DMS153 treated with DMSO at 0.1 percent for 48 hours (cell line): ENCODE results near the gene FBN1.

Source experiments
- DNase-seq: peaks from one replicate; lab custom pipeline; 2025; ENCODE audit not compliant: unreplicated experiment; lab: John Stamatoyannopoulos, UW

FBN1 gene

GRCh38 chr15:48645558-48646330 is at the start of gene FBN1:
FBN1 (minus strand) TSS chr15:48645709; CDS start chr15:48644769, 940 bp downstream.
- DNase-seq = no peak

- DNase-seq = no peak
These were observed 48.0 kb upstream of the FBN1 start for GRCh38 chr15:48693484-48693883.

DNA sequence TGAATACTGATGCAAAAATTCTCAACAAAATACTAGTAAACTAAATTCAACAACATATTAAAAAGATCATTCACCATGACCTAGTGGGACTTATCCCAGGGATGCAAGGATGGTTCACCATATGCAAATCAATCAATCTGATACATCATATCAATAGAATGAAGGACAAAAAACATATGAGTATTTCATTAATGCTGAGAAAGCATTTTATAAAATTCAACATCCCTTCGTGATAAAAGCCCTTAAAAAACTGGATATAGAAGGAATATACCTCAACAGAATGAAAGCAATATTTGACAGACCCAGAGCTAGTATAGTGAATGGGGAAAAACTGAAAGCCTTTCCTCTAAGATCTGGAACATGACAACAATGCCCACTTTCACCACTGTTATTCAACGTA is 43.0 kb upstream of the FBN1 start:
- no peak for DNase-seq

- no peak for DNase-seq
These were observed 38.7 kb upstream of the FBN1 start for GRCh38 chr15:48683991-48684765.

- DNase-seq = no peak
These were observed 37.6 kb upstream of the FBN1 start for GRCh38 chr15:48682942-48683651.

DNA sequence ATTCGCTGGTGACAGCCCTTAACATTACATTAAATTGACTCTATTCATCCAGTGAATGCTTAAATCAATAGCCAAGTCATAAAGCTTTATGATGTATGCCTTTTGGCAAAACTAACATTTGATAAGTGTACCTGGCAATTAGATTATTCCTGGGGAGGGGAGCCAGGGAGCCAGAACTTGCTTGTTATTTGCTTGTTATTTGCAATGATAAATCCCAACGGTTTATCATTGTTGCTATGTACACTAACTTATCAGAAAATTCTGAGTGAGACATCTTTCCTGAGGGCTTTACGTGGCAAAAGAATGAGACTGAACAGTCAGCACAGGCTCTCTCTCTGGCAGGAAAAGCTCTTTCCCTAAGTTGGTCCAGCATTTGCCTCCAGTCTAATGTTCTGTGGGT is 35.8 kb upstream of the FBN1 start:
- peak; percentile 3 for DNase-seq

DNA sequence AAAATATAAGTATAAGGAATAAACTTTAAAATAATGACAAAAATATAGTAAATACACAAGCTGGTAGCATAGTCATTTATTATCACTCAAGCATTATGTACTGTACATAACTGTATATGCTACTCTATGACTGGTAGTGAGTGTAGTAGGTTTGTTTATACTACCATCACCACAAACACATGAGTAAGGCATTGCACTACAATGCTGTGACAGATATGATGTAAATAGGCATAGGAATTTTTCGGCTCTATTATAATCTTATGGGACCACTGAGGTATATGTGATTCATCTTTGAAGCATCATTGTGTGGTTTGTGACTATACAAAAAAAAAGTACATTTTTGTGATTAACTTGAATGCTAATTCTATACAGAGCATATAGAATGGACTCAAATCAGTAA is 35.3 kb upstream of the FBN1 start:
- no peak for DNase-seq

DNA sequence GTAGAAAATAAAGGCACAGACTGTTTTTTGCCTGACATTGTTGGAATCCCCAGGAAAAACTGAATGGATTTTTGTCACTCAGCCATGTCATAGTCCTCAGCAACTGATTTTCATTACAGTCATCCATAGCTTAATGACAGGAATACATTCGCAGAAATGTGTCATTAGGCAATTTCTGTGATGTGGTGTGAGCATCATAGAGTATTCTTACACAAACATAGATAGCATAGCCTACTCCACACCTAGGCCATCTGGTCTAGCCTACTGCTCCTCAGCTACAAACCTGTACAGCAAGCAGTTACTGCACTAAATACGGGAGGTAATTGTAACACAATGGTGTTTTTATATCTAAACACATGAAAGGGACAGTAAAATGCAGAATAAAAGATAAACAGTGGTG is 34.4 kb upstream of the FBN1 start:
- DNase-seq = no peak

DNA sequence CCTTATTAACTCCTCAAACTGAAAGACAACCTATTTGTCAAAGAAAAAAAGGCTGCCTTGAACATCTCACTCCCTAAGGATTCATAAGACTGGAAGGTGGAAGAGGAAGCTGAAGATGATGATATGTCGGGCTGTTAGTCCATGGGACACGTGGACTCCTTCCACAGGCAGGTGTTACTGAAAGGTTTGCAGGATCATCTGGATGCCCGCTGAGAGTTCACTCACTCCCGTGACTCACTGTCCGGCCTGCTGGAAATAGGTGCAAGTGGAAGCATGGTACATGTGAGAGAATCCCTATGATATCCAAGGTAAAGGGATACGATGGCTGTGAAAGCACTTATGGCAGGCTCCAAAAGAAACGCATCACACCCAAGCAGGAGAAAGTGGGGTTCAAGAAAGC is 33.3 kb upstream of the FBN1 start:
- no peak for DNase-seq

DNA sequence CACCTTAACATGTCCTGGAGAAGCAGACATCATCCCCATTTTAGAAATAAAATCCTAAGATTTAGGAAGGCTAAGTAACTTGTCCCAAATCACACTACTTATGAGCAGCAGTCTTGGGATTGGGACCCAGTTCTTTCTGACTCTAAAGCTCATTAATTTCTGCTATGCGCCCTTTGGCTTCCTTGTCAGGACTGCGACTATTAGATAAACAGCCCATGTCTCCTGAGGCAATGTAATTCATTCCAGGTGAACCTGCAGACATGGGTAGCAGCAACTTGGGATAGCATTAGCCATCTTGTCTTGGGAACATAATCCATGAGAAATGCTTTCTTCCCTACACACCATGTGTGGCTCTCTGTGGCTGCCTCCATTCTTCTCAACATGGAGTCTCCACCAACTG is 32.3 kb upstream of the FBN1 start:
- DNase-seq = no peak

GRCh38 chr15:48675436-48675835 is 29.9 kb upstream of the FBN1 start:
- DNase-seq = no peak

DNA sequence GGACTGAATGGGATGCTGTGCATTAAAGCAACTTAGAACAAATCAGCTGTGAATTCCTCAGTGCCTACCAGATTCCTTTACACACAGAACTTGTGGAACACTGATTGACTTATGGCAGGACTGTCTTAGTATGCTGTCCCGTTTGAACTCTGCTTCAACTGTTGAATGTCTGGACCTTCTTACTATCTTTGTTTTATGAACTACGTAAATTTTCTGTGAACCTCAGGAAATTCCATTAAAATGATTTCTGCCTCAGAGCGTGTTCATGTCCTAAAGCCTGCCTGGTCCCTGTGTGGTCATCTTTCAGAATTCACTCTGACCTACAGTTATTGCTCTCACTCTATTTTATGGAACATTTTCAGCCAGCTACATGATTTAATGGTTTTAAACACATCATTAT is 29.4 kb upstream of the FBN1 start:
- DNase-seq = no peak

DNA sequence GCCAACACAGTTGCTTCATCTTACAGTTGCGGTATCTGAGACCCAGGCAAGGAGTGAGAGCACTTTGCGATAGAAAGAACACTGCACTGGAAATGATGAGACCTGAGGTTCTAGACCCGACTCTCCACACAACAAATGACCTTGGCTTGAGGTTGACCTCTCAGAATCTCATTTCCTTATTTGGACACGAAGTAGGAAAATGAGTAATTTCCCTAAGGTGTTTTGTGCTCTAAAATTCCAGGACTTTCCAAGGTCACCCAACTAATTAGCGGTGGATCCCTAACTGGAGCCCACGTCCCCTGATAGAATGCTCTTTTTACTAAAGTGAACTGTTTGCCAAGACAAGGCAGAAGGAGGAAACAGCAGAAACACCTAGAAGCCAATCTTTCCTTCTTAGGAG is 26.7 kb upstream of the FBN1 start:
- no peak for DNase-seq

DNA sequence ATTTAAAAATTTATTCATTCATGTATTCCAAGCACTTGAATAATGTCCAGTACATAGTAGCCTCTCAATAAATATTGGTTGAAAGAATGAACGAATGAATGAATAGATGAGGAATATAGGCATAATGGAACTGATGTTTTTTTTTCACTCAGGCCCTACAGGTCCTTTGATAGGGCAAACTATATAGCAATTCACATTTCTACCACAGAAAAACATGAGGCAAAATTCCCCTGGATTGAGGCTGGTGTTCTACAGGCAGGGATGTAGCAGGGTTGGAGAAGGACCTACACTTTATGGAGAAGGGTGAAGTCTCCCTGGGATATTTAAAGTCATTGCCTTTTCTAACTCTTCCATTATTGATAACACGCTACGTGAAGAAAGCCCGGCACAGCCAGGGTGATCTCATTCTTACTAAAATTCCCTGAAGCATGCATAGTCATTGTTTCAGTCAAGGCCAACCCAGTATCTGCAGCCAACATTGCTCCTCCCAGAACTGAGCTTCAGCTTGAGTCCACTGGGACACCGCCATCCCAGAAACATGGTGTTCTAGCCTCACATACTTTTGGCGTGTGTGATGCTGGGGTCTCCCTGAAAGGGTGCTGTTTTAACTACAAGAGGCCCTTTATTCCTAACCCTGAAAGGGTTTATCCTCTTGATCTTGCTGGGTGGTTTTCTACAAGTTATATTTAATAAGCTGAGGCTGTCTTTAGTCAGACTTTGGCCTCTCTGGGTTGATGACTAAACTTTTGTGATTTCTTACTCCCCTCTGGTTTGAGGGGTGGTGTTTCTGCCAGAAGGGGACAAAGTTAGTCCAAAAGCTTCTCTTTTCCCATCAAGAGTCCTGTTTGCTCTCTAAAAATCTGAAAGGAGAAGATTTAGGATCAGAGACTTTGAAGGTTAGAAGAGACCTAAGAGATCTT is 25.9 kb upstream of the FBN1 start:
- DNase-seq = no peak

DNA sequence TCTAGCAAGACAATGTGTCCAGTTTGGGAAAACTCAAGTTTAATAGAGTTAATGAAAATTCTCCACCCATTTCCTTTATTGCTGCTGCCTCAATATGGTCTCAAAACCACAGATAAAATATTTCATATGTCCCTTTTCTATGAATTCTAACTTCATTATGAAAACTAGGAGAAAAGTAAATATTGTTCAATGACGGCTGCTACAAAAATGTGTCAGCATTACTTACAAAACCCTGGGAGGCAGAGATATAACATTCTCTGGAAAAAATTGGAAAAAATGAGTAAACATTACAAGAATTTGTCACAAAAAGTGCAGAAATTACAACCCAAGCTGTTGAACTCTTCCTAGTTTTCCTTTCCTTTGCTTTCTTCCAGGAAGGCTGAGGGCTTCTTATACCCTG is 22.2 kb upstream of the FBN1 start:
- no peak for DNase-seq

GRCh38 chr15:48664436-48664835 is 18.9 kb upstream of the FBN1 start:
- DNase-seq = no peak

GRCh38 chr15:48657950-48658591 is 12.6 kb upstream of the FBN1 start:
- DNase-seq = no peak

DNA sequence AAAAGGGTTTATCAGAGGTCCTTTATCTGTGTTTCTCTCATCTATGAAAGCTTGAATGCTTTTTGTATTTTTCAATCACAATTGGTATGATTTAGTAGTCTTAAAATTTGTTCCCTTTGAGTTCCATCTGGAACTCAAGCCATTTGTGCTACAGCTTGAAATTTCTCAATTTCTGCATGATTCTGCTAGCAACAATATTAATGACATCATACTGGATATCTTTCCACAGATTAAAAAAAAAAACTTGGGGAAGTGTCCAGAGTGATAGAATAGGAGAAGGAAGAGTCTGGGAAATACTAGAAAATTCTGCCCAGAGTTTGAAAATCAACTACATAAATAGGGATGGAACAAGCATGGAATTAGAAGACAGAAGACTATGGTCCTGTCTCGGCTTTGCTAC is 9.3 kb upstream of the FBN1 start:
- no peak for DNase-seq

GRCh38 chr15:48653913-48654670 is 8.6 kb upstream of the FBN1 start:
- no peak for DNase-seq

DNA sequence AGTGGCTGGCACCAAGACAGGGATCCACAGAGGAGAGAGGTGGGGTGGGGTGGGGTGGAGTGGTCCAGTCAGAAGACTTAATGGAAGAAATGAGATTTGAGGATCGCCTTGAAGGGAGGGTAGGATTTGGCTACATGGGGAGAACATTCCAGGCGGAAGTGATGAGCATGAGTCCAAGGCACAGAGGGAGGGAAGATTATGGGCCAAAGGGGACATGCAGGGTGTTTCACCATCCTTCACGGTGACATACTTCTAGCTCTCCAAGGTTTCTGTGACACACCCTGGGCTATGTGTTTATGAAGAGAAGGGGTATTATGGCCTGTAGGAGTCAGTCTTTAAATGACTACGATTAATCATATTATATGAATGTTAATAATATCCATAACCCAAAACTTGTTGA is 7.7 kb upstream of the FBN1 start:
- DNase-seq = no peak
